ENCODE measurements around the gene VSIG10L. TPM values are rescaled to one million over a fixed set of nuclear protein-coding genes. Genes with fewer than 3 reads are reported as not detected.

Gene VSIG10L
- total and polyA plus RNA-seq, 2 experiments from 2014 or later: 0.61 to 1.7 TPM

- Histone ChIP-seq H3K27me3 (replicated peaks; ENCODE audit: insufficient read depth) (no peaks in the 10 kb centered on the region), H4K20me1 (ENCODE audit: insufficient read depth) (no peaks in the 10 kb centered on the region), H3K4me2 (ENCODE audit: unreplicated experiment) (peak overlapping the region; percentile 94), H3K27ac (peak overlapping the region; percentile 88), H2AFZ (no peak overlapping the region), H3F3A (ENCODE audit: insufficient read depth) (peaks cover 10% of the 10 kb centered on the region), H3K9me2 (ENCODE audit: insufficient read depth) (no peaks in the 10 kb centered on the region), H3K4me1 (ENCODE audit: insufficient read depth) (peaks cover 20% of the 10 kb centered on the region), H3K9ac (peak overlapping the region; percentile 95), H3K4me3 (peak overlapping the region; percentile 77), H3K36me3 (ENCODE audit: low read depth) (no peaks in the 10 kb centered on the region), H3K79me2 (ENCODE audit: insufficient read depth) (peaks cover 62% of the 10 kb centered on the region), H3K9me3 (ENCODE audit: low read depth) (no peaks in the 10 kb centered on the region)
- no peak for TF ChIP-seq EZH2phosphoT487 (IDR thresholded peaks at IDR 0.05; ENCODE audit: insufficient read depth, low read depth)
- TF ChIP-seq EZH2 (IDR thresholded peaks at IDR 0.05; ENCODE audit: insufficient read depth, poor library complexity, severe bottlenecking): no peak
- in situ Hi-C loops (cut with MboI): no loop called here
- DNase-seq: peak; percentile 29
- WGBS, 2 experiments (ENCODE audit: low coverage in 1 of 2, low lambda C conversion rate in 2 of 2, missing lambda C conversion rate in 2 of 2): 74 to 76% methylated on average over 15 of the region's 15 CpGs
These were observed 22.5 kb upstream of the VSIG10L start for GRCh38 chr19:51364200-51365106.

GRCh38 chr19:51361239-51361638 is 19.3 kb upstream of the VSIG10L start:
- no peak overlapping the region for H3K9ac ChIP-seq

GRCh38 chr19:51359294-51359693 is 17.4 kb upstream of the VSIG10L start:
- no peaks in the 10 kb centered on the region for H3K9me3 ChIP-seq (ENCODE audit: low read depth)
- H3F3A ChIP-seq (ENCODE audit: insufficient read depth): peaks cover 18% of the 10 kb centered on the region
- DNase-seq: peak; percentile 96
- no peaks in the 10 kb centered on the region for H3K9me2 ChIP-seq (ENCODE audit: insufficient read depth)
- H3K9ac ChIP-seq: peak overlapping the region; percentile 54
- H3K4me3 ChIP-seq: no peak overlapping the region
- WGBS, 2 experiments (ENCODE audit: low coverage in 1 of 2, low lambda C conversion rate in 2 of 2, missing lambda C conversion rate in 2 of 2): 73 to 81% methylated on average over 4 of the region's 4 CpGs
- H4K20me1 ChIP-seq (ENCODE audit: insufficient read depth): no peaks in the 10 kb centered on the region
- in situ Hi-C loops (cut with MboI): no loop called here
- H3K27ac ChIP-seq: peak overlapping the region; percentile 85
- peaks cover 17% of the 10 kb centered on the region for H3K4me1 ChIP-seq (ENCODE audit: insufficient read depth)
- H3K4me2 ChIP-seq (ENCODE audit: unreplicated experiment): peak overlapping the region; percentile 21
- H3K36me3 ChIP-seq (ENCODE audit: low read depth): no peaks in the 10 kb centered on the region
- no peaks in the 10 kb centered on the region for H3K27me3 ChIP-seq (replicated peaks; ENCODE audit: insufficient read depth)
- H2AFZ ChIP-seq: no peak overlapping the region
- peaks cover 70% of the 10 kb centered on the region for H3K79me2 ChIP-seq (ENCODE audit: insufficient read depth)
- TF ChIP-seq EZH2 (IDR thresholded peaks at IDR 0.05; ENCODE audit: insufficient read depth, poor library complexity, severe bottlenecking): no peak
- TF ChIP-seq EZH2phosphoT487 (IDR thresholded peaks at IDR 0.05; ENCODE audit: insufficient read depth, low read depth): no peak

More at GRCh38 chr19:51361239-51361638, 19.3 kb upstream of the VSIG10L start:
- no peak for DNase-seq
- Histone ChIP-seq H3K36me3 (ENCODE audit: low read depth) (no peaks in the 10 kb centered on the region), H3F3A (ENCODE audit: insufficient read depth) (peaks cover 18% of the 10 kb centered on the region), H3K4me3 (no peak overlapping the region), H3K4me2 (ENCODE audit: unreplicated experiment) (no peak overlapping the region), H3K27me3 (replicated peaks; ENCODE audit: insufficient read depth) (no peaks in the 10 kb centered on the region), H3K9me3 (ENCODE audit: low read depth) (no peaks in the 10 kb centered on the region), H3K79me2 (ENCODE audit: insufficient read depth) (peaks cover 75% of the 10 kb centered on the region), H3K4me1 (ENCODE audit: insufficient read depth) (peaks cover 27% of the 10 kb centered on the region), H4K20me1 (ENCODE audit: insufficient read depth) (no peaks in the 10 kb centered on the region), H3K27ac (no peak overlapping the region), H3K9me2 (ENCODE audit: insufficient read depth) (no peaks in the 10 kb centered on the region), H2AFZ (no peak overlapping the region)
- WGBS, 2 experiments (ENCODE audit: low coverage in 1 of 2, low lambda C conversion rate in 2 of 2, missing lambda C conversion rate in 2 of 2): 77 to 83% methylated on average over 13 of the region's 13 CpGs
- in situ Hi-C loops (cut with MboI): no loop called here
- TF ChIP-seq EZH2 (IDR thresholded peaks at IDR 0.05; ENCODE audit: insufficient read depth, poor library complexity, severe bottlenecking): no peak
- no peak for TF ChIP-seq EZH2phosphoT487 (IDR thresholded peaks at IDR 0.05; ENCODE audit: insufficient read depth, low read depth)

GRCh38 chr19:51357952-51358351 is 16.0 kb upstream of the VSIG10L start:
- Histone ChIP-seq H2AFZ (no peak overlapping the region), H3K27me3 (replicated peaks; ENCODE audit: insufficient read depth) (no peaks in the 10 kb centered on the region), H3K4me3 (no peak overlapping the region), H3K4me1 (ENCODE audit: insufficient read depth) (peaks cover 14% of the 10 kb centered on the region), H3K36me3 (ENCODE audit: low read depth) (no peaks in the 10 kb centered on the region), H3K27ac (no peak overlapping the region), H3K4me2 (ENCODE audit: unreplicated experiment) (no peak overlapping the region), H3F3A (ENCODE audit: insufficient read depth) (peaks cover 18% of the 10 kb centered on the region), H3K9me2 (ENCODE audit: insufficient read depth) (no peaks in the 10 kb centered on the region), H3K79me2 (ENCODE audit: insufficient read depth) (peaks cover 58% of the 10 kb centered on the region), H3K9me3 (ENCODE audit: low read depth) (no peaks in the 10 kb centered on the region), H3K9ac (no peak overlapping the region), H4K20me1 (ENCODE audit: insufficient read depth) (no peaks in the 10 kb centered on the region)
- in situ Hi-C loops (cut with MboI): no loop called here
- DNase-seq: no peak
- WGBS, 2 experiments (ENCODE audit: low coverage in 1 of 2, low lambda C conversion rate in 2 of 2, missing lambda C conversion rate in 2 of 2): 88% methylated on average over 7 of the region's 7 CpGs
- TF ChIP-seq EZH2phosphoT487 (IDR thresholded peaks at IDR 0.05; ENCODE audit: insufficient read depth, low read depth): no peak
- TF ChIP-seq EZH2 (IDR thresholded peaks at IDR 0.05; ENCODE audit: insufficient read depth, poor library complexity, severe bottlenecking): no peak
